Progenitor cell of endocrine pancreas (in vitro differentiated cells): ENCODE data around the gene CYB561D2. TPM values are rescaled to one million over a fixed set of nuclear protein-coding genes. Genes with fewer than 3 reads are reported as not detected.

Experiments
- DNase-seq: peaks from one replicate; pipeline ENCODE4 v3.0.0; 2021; ENCODE audit warnings: low spot score; ENCODE audit not compliant: unreplicated experiment
- H3K27ac Mint-ChIP-seq: 2 replicates; pipeline ENCODE4 v1.8.0; 2021; ENCODE audit warnings: mild to moderate bottlenecking, moderate library complexity, mixed read lengths
- H3K27me3 Mint-ChIP-seq: 2 replicates; pipeline ENCODE4 v1.8.0; 2021; ENCODE audit warnings: mixed read lengths
- H3K36me3 Mint-ChIP-seq: 2 replicates; pipeline ENCODE4 v1.8.0; 2022; ENCODE audit warnings: mixed read lengths; ENCODE audit not compliant: insufficient read depth
- H3K4me1 Mint-ChIP-seq: 2 replicates; pipeline ENCODE4 v1.8.0; 2021; ENCODE audit warnings: low read depth, mixed read lengths
- H3K4me3 Mint-ChIP-seq: 2 replicates; pipeline ENCODE4 v1.8.0; 2021; ENCODE audit warnings: low read depth, mild to moderate bottlenecking, moderate library complexity, mixed read lengths
- H3K9me3 Mint-ChIP-seq: 2 replicates; pipeline ENCODE4 v1.8.0; 2021; ENCODE audit warnings: low read depth, mixed read lengths
- CTCF ChIP-seq: fragments of 200-600 bp; sonication (generic); IDR thresholded peaks from one replicate; pipeline ENCODE4 v1.5.0; 2021; ENCODE audit warnings: antibody characterized with exemption, mild to moderate bottlenecking; ENCODE audit not compliant: unreplicated experiment
- total RNA-seq: library from RNA; stranded (reverse); gene quantifications from 2 replicates; pipeline ENCODE4 v1.2.1, GENCODE V29; 2021

Gene CYB561D2
- total RNA-seq, 1 donor from 2014 or later = 19.2 TPM

GRCh38 chr3:50358355-50358910 lies 7.8 kb downstream of the CYB561D2 start:
- peaks cover 2% of the 10 kb centered on the region for H3K36me3 Mint-ChIP-seq
- peak overlapping the region; percentile 93 for H3K27ac Mint-ChIP-seq
- no peak for DNase-seq
- TF ChIP-seq CTCF = no peak
- H3K4me1 Mint-ChIP-seq = peaks cover 27% of the 10 kb centered on the region
- H3K9me3 Mint-ChIP-seq = no peaks in the 10 kb centered on the region
- no peaks in the 10 kb centered on the region for H3K27me3 Mint-ChIP-seq
- peak overlapping the region; percentile 94 for H3K4me3 Mint-ChIP-seq

- DNase-seq = peak; percentile 88
- peak within 1 kb of the TSS; percentile 94 for H3K4me3 Mint-ChIP-seq
- TF ChIP-seq CTCF = no peak
- H3K4me1 Mint-ChIP-seq = peaks cover 27% of the 10 kb centered on the region
- H3K36me3 Mint-ChIP-seq = peaks cover 2% of the 10 kb centered on the region
- H3K27ac Mint-ChIP-seq = peak within 1 kb of the TSS; percentile 96
- H3K9me3 Mint-ChIP-seq = no peaks in the 10 kb centered on the region
- H3K27me3 Mint-ChIP-seq = no peaks in the 10 kb centered on the region
Measured at GRCh38 chr3:50358911-50359759, 8.5 kb downstream of the CYB561D2 start, which contains the start of gene TMEM115. Gene TMEM115, minus strand, starts transcription at chr3:50359521. Its CDS starts 458 bp downstream, at chr3:50359063.

- peak overlapping the region; percentile 94 for H3K4me3 Mint-ChIP-seq
- no peaks in the 10 kb centered on the region for H3K9me3 Mint-ChIP-seq
- peaks cover 27% of the 10 kb centered on the region for H3K4me1 Mint-ChIP-seq
- DNase-seq = no peak
- no peak overlapping the region for H3K27ac Mint-ChIP-seq
- H3K36me3 Mint-ChIP-seq = no peaks in the 10 kb centered on the region
- H3K27me3 Mint-ChIP-seq = no peaks in the 10 kb centered on the region
- TF ChIP-seq CTCF = no peak
Measured at GRCh38 chr3:50359760-50360110, 9.1 kb downstream of the CYB561D2 start.

GRCh38 chr3:50364573-50365079 lies 14.0 kb downstream of the CYB561D2 start:
- H3K9me3 Mint-ChIP-seq = no peaks in the 10 kb centered on the region
- peak overlapping the region; percentile 62 for H3K27ac Mint-ChIP-seq
- peaks cover 4% of the 10 kb centered on the region for H3K27me3 Mint-ChIP-seq
- no peaks in the 10 kb centered on the region for H3K36me3 Mint-ChIP-seq
- no peak for TF ChIP-seq CTCF
- H3K4me1 Mint-ChIP-seq = peaks cover 2% of the 10 kb centered on the region
- DNase-seq = no peak
- H3K4me3 Mint-ChIP-seq = peak overlapping the region; percentile 76

GRCh38 chr3:50365080-50365841 lies 14.6 kb downstream of the CYB561D2 start:
- H3K27ac Mint-ChIP-seq = peak overlapping the region; percentile 74
- peak overlapping the region; percentile 76 for H3K4me3 Mint-ChIP-seq
- H3K4me1 Mint-ChIP-seq = no peaks in the 10 kb centered on the region
- H3K9me3 Mint-ChIP-seq = no peaks in the 10 kb centered on the region
- peak; percentile 87 for DNase-seq
- TF ChIP-seq CTCF = no peak
- no peaks in the 10 kb centered on the region for H3K36me3 Mint-ChIP-seq
- peaks cover 4% of the 10 kb centered on the region for H3K27me3 Mint-ChIP-seq
